CD4-positive, alpha-beta T cell (primary cell): ENCODE data around the gene ANXA4. TPM values are rescaled to one million over a fixed set of nuclear protein-coding genes. Genes with fewer than 3 reads are reported as not detected.
"Not testable (repeated sequence)": the region's sequence is repeated elsewhere in the genome, so short reads cannot be mapped to it uniquely, and the experiment has no call there.

Experiments
- ATAC-seq: fragments of 200-7000 bp; cut with Tn5 transposase; one replicate; pipeline ENCODE4 v1.10.0; 2022; ENCODE audit warnings: mild to moderate bottlenecking; ENCODE audit not compliant: poor library complexity
- CTCF ChIA-PET: fragments of 350-600 bp; sonication (Branson Sonifier 250); formaldehyde crosslinking; loops from one replicate; lab custom pipeline; 2021; ENCODE audit warnings: antibody characterized with exemption, inconsistent platforms; lab: Charles Lee
- POLR2A ChIA-PET: fragments of 350-600 bp; sonication (Branson Sonifier 250); formaldehyde crosslinking; loops from one replicate; lab custom pipeline; 2021; ENCODE audit warnings: antibody characterized with exemption, inconsistent platforms; lab: Charles Lee
- DNase-seq, 14 experiments: peaks; one replicate each; pipeline ENCODE4 v3.0.0-alpha.2; 2013 to 2020; ENCODE audit warnings: mixed read lengths in 2 of 14
- H3K27ac ChIP-seq, 2 donors: one replicate each; pipeline versions ENCODE4 v1.5.1 to v1.7.0; 2013; ENCODE audit warnings: low read length in 2 of 2, low read depth in 1 of 2, mild to moderate bottlenecking in 1 of 2
- H3K27me3 ChIP-seq, 2 experiments: 1 replicate in 1 of 2; 2 replicates in 1 of 2; pipeline versions ENCODE4 v1.6.1 to v1.7.0; 2013; ENCODE audit warnings: low read length in 2 of 2, control low read depth in 1 of 2, mild to moderate bottlenecking in 1 of 2, moderate library complexity in 1 of 2; ENCODE audit not compliant: insufficient read depth in 2 of 2, control insufficient read depth in 1 of 2
- H3K36me3 ChIP-seq: one replicate; pipeline ENCODE4 v1.6.1; 2013; ENCODE audit warnings: low read length, control low read depth; ENCODE audit not compliant: insufficient read depth
- H3K4me1 ChIP-seq: one replicate; pipeline ENCODE4 v1.6.1; 2013; ENCODE audit warnings: low read length, control low read depth; ENCODE audit not compliant: insufficient read depth
- H3K4me3 ChIP-seq: one replicate; pipeline ENCODE4 v1.5.1; 2013; ENCODE audit warnings: mild to moderate bottlenecking, low read length, moderate library complexity
- H3K9me3 ChIP-seq, 2 experiments: 1 replicate in 1 of 2; 2 replicates in 1 of 2; pipeline versions ENCODE4 v1.6.1 to v1.7.0; 2013; ENCODE audit warnings: low read length in 2 of 2, mild to moderate bottlenecking in 2 of 2, control low read depth in 1 of 2, moderate library complexity in 1 of 2; ENCODE audit not compliant: control insufficient read depth in 1 of 2, insufficient read depth in 1 of 2
- H3K27ac Mint-ChIP-seq: one replicate; pipeline ENCODE4 v1.8.0; 2020; ENCODE audit warnings: mixed read lengths
- H3K27me3 Mint-ChIP-seq: one replicate; pipeline ENCODE4 v1.8.0; 2021; ENCODE audit warnings: mixed read lengths
- H3K36me3 Mint-ChIP-seq: one replicate; pipeline ENCODE4 v1.8.0; 2021; ENCODE audit warnings: low read depth, mixed read lengths
- H3K4me1 Mint-ChIP-seq: one replicate; pipeline ENCODE4 v1.8.0; 2021; ENCODE audit warnings: low read depth, mixed read lengths
- H3K4me3 Mint-ChIP-seq: one replicate; pipeline ENCODE4 v1.8.0; 2020; ENCODE audit warnings: mild to moderate bottlenecking, mixed read lengths
- H3K9me3 Mint-ChIP-seq: one replicate; pipeline ENCODE4 v1.8.0; 2020; ENCODE audit warnings: mixed read lengths
- intact Hi-C, 2 experiments: fragments of 100-400 bp; cut with DNase I in 1 of 2; cut with micrococcal nuclease in 1 of 2; formaldehyde crosslinking; loops; one replicate each; pipeline versions ENCODE4 v1.15.1 to v1.9.0; 2023 to 2025; cut with DNase I, micrococcal nuclease
- total RNA-seq, 174 experiments: library from RNA in 2 of 174; stranded (reverse) in 2 of 174; gene quantifications; one replicate each; pipeline ENCODE4 v1.2.3 and lab custom pipeline; 2021 to 2026
- TF ChIP-seq, protein P1 (sequence below): fragments of 200-600 bp; IDR thresholded peaks from one replicate; pipeline ENCODE4 v1.8.0; 2022; ENCODE audit warnings: antibody characterized with exemption, mild to moderate bottlenecking

Gene ANXA4
- total RNA-seq, 2 experiments from 2014 or later, result 4.0 to 5.3 TPM

DNA sequence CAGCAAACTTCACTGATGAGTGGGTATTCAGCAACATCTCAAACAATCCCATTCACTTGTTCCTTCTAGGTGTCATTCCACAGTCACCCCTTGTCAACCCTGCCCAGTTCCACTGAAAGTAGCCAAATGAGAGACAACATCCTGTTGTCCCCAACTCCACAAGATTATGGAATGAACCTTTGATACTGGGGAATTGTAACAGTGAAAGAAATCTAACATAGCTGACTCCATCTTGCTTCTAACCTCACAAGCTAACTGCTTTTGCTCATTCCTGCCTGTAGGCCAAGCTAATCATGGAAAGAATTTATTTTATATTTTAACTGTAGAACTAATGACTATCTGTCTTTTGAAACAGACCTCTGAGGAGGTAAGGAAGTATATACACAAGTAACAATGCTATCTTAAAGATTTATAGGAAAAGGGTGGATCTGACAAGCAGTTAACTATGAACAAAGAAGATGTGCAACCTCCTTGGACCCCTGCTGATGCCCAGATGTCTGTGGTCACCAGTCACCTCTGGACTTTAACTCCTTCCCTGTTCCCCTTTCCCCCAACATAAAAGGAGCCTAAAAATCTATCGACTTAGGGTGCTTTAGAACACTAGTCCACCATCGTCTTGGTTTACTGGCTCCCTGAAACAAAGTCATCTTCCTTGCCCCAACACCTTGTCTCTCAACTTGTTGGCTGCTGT, 6.9 kb upstream of the ANXA4 start:
- Mint-ChIP-seq H3K4me3 (no peak overlapping the region), H3K4me1 (no peaks in the 10 kb centered on the region), H3K9me3 (no peaks in the 10 kb centered on the region), H3K36me3 (no peaks in the 10 kb centered on the region), H3K27me3 (no peaks in the 10 kb centered on the region), H3K27ac (no peak overlapping the region)
- POLR2A ChIA-PET, result no interaction called here
- intact Hi-C loops, result no loop called here
- Histone ChIP-seq H3K27ac (no peak overlapping the region), H3K36me3 (no peaks in the 10 kb centered on the region), H3K4me1 (no peaks in the 10 kb centered on the region), H3K9me3 (no peaks in the 10 kb centered on the region), H3K4me3 (no peak overlapping the region), H3K27me3 (no peaks in the 10 kb centered on the region)
- CTCF ChIA-PET, result interaction anchor here (2.9 kb wide), 1 partner anchor 10 kb away, joined by 15 read pairs; no protein-coding TSS in a partner anchor
- TF ChIP-seq, protein P1, sequence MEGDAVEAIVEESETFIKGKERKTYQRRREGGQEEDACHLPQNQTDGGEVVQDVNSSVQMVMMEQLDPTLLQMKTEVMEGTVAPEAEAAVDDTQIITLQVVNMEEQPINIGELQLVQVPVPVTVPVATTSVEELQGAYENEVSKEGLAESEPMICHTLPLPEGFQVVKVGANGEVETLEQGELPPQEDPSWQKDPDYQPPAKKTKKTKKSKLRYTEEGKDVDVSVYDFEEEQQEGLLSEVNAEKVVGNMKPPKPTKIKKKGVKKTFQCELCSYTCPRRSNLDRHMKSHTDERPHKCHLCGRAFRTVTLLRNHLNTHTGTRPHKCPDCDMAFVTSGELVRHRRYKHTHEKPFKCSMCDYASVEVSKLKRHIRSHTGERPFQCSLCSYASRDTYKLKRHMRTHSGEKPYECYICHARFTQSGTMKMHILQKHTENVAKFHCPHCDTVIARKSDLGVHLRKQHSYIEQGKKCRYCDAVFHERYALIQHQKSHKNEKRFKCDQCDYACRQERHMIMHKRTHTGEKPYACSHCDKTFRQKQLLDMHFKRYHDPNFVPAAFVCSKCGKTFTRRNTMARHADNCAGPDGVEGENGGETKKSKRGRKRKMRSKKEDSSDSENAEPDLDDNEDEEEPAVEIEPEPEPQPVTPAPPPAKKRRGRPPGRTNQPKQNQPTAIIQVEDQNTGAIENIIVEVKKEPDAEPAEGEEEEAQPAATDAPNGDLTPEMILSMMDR, result no peak
- ATAC-seq (no peak), DNase-seq (no peak)

DNA sequence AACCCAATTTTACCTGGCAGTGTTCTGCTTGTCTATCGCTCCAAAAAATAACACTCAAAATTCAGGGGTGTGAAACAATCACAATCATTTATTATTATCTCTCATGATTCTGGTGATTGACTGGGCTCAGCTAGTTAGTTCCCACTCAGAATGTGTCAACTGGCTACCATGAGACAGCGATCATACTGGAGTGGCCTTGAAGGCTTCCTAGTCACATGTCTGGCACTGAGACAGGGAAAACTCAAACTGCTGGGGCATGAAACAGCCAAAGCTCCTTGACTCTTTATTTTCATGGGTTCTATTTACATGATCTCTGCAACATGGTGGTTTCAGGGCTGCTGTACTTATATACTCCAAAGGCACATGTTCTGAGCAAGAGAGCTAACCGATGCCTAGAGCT, 6.2 kb upstream of the ANXA4 start:
- Histone ChIP-seq H3K36me3 (no peaks in the 10 kb centered on the region), H3K9me3 (no peaks in the 10 kb centered on the region), H3K4me1 (no peaks in the 10 kb centered on the region), H3K27ac (no peak overlapping the region), H3K4me3 (no peak overlapping the region), H3K27me3 (no peaks in the 10 kb centered on the region)
- ATAC-seq (no peak), DNase-seq (no peak)
- TF ChIP-seq, protein P1, result no peak
- ChIA-PET POLR2A (no interaction called here), CTCF (no interaction called here)
- intact Hi-C loops, result no loop called here
- Mint-ChIP-seq H3K27me3 (no peaks in the 10 kb centered on the region), H3K4me1 (no peaks in the 10 kb centered on the region), H3K9me3 (no peaks in the 10 kb centered on the region), H3K36me3 (no peaks in the 10 kb centered on the region), H3K27ac (no peak overlapping the region), H3K4me3 (no peak overlapping the region)

DNA sequence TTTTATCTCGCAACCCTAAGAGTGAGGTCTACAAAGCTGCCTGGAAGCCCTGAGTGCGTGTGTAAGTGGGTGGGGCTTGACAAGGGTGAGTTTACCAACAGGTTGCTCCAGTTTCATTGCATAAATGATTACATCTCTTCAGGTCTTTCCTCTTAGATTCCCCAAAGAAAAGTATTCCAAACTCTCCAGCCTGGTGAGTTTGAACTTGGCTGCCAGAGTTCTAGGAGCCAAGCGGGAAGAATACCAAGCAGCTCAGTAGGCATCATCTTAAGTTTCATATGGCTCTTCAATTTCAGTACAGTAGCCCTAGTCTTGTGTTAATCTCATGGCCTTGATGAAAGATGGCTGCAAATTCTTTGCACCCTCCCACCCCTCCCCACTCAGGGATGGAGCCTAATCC, 3.8 kb upstream of the ANXA4 start:
- H3K36me3 Mint-ChIP-seq, H3K4me3 Mint-ChIP-seq, ATAC-seq, CTCF ChIA-PET, H3K27ac Mint-ChIP-seq, H3K9me3 Mint-ChIP-seq, H3K27me3 ChIP-seq, DNase-seq, H3K9me3 ChIP-seq, H3K4me3 ChIP-seq, intact Hi-C loops, POLR2A ChIA-PET, H3K27me3 Mint-ChIP-seq, H3K27ac ChIP-seq, H3K36me3 ChIP-seq: not testable (repeated sequence)
- peaks cover 15% of the 10 kb centered on the region for H3K4me1 Mint-ChIP-seq
- peaks cover 17% of the 10 kb centered on the region for H3K4me1 ChIP-seq
